D341Med (cell line): ENCODE measurements around the gene CDK19.

Experiments used
- DNase-seq: peaks from one replicate; pipeline ENCODE4 v3.0.0; 2012; ENCODE audit warnings: low spot score

Gene CDK19

DNA sequence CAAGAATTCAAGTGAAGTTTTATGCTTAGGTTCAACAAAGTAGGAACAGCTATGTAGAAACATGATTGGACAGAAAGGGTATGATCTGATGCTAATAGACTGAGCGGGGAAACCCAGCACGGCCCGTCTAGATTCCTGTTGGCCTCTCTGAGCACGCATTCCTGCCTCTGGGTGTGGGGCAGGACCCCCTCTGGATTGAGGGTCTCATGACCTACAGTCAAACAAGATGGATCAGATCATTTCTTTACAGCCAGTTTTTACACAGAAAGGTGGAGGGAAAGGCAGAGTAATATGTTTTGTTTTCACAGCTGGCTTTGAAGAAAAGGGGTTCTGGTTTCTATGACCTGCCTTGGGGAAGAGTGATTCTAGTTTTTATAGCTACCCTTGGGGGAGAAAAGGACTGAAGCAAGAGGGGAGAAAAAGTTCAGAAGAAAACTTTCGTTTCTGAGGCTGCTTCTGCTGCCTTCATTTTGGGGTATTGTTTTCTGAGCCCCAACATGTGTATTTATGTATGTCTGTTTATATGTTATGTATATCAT, 239.3 kb downstream of the CDK19 start:
- no peak for DNase-seq

DNA sequence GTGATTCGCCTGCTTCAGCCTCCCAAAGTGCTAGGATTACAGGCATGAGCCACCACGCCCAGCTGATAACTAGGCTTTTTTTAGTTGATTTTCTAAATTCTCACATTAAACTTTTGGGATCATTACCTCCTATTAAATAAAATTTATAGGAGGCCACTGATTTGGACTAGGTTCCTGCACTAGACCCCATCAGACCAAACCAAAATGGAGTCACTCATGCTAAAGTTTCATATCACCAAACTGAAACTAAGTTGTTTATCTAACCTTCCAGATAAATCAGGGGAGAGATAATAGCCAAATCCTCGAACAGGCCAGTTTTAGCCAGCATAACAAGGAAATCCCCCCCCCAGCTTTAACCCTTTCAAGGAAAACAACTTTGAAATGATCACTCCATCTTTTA, 240.5 kb downstream of the CDK19 start:
- DNase-seq, result no peak

DNA sequence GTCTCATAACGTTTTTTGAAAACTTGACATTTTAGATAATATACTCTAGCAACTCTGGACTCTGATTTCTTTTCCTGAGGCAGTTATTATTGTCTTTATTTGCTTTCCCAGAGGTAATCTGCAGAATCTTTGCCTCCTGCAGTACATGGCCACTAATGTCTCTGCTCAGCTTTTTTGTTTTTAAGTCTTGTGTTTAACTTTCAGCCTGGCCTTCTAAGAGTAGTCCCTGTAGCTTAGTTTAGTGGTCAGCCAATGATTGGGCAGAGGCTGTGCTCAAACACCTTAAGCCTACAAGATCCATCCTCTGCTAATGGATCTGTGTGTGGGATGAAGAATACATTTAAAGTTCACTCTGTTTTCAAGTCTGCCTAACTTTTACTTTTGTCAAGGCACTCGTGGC, 241.7 kb downstream of the CDK19 start:
- no peak for DNase-seq

DNA sequence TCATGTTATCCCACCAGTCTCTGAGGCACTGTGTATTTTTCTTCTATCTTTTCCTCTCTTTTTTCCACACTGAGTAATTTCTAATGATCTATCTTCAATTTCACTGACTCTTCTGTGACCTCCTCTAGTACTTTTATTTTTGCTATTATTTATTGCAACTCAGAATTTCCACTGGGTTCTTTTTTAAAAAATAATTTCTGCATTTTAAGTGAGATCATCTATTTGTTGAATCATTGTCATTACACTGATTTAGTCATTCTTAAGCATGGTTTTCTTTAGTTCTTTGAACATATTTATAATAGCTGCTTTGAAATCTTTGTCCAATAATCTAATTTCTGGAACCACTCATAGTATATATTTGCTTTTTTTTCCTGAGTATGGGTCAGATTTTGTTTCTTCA, 242.1 kb downstream of the CDK19 start:
- no peak for DNase-seq

- no peak for DNase-seq
These were observed 247.1 kb downstream of the CDK19 start for GRCh38 chr6:110567957-110568696.

DNA sequence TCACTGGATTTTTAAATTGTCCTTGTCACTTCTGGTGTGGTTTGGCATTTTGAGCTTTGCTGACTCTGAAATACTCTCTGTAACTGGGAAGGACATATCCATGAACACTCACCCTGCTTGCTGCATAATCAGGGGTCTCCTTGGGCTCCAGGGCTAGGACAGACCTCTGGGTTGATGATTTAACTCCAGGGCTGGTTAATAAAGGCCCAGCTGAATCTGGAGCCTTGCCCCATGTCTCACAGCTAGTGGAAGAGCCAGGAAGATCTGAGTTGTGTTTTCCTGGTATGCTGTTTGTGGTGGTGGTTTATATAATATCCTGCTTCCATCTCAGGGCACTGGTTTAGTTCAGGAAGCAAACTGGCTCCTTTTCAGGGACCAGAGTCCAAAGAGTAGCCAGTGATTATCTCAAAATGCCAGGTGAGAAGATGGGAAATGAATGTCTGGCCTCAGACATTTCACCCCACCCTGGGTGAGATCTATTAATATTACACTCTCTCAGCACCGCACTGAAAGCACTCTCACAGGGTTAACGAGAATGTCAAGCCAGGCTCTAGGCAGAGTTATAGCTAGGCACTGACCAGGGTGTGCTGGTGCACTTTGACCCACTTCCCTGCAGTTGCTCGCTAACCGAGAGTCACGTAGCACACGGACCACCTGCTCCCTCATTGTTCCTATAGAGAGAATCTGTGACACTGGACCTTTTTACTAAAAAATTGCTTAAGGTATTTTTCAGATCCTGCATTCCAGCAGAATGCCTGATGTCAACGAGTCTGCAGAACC, 248.7 kb downstream of the CDK19 start:
- DNase-seq, result no peak

GRCh38 chr6:110564703-110565421, 250.4 kb downstream of the CDK19 start:
- no peak for DNase-seq

- no peak for DNase-seq
These were observed 251.6 kb downstream of the CDK19 start for GRCh38 chr6:110563711-110564110.

GRCh38 chr6:110562316-110562915, 252.9 kb downstream of the CDK19 start:
- DNase-seq, result no peak

- DNase-seq, result no peak
These were observed 253.6 kb downstream of the CDK19 start for GRCh38 chr6:110561696-110562095.

GRCh38 chr6:110561008-110561396, 254.3 kb downstream of the CDK19 start:
- DNase-seq, result no peak

- DNase-seq, result no peak
These were observed 254.8 kb downstream of the CDK19 start for GRCh38 chr6:110560239-110561007.
